Activated CD8-positive, alpha-beta memory T cell treated with anti-CD3 and anti-CD28 coated beads, Interleukin-2, amount 50 U/mL, for 24 hours (primary cell): ENCODE measurements around the gene CEP78.
A peak's percentile ranks its signal among the peaks of the same experiment; 100 is the strongest.
"Not testable (repeated sequence)": the region's sequence is repeated elsewhere in the genome, so short reads cannot be mapped to it uniquely, and the experiment has no call there.

Source experiments
- DNase-seq: peaks from one replicate; pipeline ENCODE4 v3.0.0-alpha.2; 2020; ENCODE audit errors: extremely low read depth

Gene CEP78, protein sequence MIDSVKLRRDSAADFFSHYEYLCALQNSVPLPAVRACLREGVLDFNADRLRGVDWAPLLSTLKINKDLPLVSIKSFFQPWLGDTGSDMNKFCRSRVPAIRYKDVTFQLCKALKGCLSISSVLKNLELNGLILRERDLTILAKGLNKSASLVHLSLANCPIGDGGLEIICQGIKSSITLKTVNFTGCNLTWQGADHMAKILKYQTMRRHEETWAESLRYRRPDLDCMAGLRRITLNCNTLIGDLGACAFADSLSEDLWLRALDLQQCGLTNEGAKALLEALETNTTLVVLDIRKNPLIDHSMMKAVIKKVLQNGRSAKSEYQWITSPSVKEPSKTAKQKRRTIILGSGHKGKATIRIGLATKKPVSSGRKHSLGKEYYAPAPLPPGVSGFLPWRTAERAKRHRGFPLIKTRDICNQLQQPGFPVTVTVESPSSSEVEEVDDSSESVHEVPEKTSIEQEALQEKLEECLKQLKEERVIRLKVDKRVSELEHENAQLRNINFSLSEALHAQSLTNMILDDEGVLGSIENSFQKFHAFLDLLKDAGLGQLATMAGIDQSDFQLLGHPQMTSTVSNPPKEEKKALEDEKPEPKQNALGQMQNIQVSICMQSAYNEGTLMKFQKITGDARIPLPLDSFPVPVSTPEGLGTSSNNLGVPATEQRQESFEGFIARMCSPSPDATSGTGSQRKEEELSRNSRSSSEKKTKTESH

DNA sequence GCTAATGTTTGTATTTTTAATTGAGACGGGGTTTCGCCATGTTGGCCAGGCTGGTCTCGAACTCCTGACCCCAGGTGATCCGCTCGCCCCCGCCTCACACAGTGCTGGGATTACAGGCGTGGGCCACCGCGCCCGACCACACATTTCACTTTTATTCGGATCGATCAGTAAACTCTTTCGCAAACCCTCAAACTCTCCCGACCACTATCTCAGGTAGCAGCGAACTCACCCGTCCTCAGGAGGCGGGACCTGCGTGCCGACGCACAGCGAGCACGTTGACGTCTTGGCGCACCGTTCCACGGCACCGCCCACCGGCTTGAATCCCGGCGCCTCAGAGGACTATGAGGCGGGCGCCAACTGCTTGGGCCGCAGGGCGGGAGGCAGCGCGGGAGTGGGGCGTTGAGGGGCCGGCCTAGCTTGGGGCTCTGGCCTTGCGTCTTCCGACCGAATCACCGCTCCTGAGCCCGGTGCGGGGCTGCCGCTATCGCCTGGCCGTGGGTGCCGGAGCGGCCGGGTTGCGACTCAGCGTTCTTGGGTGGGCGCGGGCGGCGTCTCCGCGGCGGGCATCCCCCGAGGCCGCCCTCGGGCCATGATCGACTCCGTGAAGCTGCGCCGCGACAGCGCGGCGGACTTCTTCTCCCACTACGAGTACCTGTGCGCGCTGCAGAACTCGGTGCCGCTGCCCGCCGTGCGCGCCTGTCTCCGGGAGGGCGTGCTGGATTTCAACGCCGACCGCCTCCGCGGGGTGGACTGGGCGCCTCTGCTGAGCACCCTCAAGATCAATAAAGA, at the start of gene CEP78:
TSS of gene CEP78 (plus strand) at position 314 of the 789 bp plus-strand sequence. CDS start at position 590, 276 bp downstream.
- peak; percentile 62 for DNase-seq

DNA sequence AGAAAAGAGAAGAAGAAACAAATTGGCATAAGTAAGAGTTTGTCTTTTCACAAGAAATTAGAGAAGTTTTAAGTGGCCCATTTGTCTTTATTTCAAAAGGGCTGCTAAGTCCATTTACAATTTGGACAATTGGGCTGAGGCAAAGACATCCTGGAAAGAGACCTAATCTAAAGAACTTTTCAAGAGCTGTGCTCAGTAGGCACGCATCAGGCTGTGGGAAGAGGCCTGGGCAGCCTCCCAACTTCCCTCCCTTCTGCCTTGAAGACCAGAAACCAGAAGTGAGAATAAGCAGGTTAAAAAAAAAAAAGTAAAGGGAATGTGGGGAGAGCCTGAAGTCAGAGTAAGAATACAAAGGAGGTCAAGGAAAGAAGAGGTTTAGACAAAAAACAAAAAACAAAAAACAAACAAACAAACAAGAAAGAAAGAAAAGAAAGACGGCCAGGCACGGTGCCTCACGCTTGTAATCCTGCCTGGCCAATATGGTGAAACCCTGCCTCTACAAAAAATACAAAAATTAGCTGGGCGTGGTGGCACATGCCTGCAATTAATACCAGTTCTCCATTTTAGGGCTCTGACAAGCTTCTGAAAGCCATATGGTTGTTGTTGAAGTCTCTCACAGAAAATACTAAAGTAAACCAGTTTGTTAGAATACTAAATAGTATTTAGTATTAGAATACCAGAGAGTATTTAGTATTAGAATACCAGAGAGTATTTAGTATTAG, 48.0 kb upstream of the CEP78 start:
- DNase-seq = no peak

DNA sequence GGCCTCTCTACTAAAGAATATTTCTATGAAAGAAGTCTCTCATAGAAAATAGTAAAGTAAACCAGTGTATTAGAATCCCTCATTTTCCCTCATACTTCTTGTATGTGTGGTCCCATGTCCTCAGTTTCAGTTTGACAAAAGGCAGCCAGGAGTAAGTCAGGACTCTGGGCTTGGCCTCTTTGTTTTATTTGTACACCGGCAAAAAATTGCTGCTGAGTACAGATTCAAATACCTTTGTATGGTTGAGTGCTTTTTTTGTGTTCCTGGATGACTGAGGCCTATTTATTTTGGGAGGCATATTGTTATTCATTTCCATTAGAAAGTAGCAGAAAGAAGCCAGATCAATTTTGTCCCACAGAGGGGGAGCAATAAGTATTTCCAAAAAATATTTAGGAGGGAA, 47.3 kb upstream of the CEP78 start:
- DNase-seq = no peak

DNA sequence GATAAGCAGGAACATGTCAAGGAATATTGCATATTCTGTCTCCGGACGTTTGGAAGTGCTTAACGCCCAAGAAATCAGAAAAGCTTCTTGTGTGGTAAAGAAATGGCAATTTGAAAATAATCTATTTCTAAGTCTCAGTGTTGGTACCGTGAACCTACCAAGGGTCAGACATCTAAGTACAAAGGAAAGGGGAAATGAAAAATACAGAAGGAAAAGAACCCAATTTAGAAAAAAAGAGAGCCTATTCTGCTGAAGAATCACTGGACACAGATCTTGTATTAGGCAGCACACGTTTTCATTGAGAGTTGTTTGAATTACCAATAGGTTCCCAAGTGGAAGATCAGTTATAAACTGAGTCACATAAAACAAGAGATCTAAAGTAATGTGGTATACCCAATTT, 46.9 kb upstream of the CEP78 start:
- DNase-seq = no peak

DNA sequence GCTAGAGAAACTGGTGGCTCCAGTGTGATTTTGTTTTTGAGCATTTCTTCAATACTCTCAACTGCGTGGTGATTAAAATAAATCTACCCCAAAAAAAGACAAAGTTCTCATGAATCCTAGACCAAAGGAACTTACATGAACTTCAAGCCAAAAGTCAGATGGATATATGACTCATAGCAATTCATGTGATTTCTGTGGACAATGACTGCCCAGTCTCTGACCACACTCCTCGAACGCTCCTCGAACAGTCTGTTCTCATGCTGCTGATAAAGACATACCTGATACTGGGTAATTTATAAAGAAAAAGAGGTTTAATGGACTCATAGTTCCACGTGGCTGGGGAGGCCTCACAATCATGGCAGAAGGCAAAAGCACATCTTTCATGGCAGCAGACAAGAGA, 46.4 kb upstream of the CEP78 start:
- DNase-seq = no peak

DNA sequence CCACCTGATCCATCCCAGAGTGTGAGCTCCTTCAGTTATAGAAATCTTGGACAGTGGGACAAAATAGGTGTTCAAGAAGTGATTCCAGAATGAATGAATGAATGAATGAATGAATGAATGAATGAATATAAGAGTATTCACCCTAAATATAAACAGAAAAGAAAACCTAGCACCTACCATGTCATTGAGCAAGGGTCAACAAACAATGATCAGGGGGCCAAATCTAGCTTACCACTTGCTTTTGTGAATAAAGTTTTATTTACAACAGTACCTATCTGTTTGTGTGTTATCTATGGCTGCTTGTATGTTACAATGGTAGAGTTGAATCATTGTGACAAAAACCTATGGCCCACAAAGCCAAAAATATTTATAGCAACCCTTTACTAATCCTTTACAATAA, 43.9 kb upstream of the CEP78 start:
- no peak for DNase-seq

DNA sequence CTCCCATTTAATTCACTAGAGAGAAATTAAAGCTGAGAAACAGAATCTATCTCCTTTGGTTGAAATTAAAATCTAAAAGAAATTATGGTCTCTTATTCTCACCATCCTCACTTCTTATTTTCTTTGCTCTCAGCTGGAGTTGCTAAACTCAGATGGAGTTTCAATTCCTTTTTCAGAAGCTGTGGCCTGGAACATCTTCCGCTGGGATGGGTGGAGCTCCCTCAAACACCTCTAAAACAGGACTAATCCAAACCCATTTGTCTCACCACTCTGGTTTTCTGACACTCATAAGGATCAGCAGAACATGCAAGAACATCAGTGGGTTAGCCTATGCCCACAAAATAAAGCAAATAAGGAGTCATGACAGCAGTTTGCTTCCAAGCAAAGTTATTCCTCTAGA, 39.6 kb upstream of the CEP78 start:
- no peak for DNase-seq

DNA sequence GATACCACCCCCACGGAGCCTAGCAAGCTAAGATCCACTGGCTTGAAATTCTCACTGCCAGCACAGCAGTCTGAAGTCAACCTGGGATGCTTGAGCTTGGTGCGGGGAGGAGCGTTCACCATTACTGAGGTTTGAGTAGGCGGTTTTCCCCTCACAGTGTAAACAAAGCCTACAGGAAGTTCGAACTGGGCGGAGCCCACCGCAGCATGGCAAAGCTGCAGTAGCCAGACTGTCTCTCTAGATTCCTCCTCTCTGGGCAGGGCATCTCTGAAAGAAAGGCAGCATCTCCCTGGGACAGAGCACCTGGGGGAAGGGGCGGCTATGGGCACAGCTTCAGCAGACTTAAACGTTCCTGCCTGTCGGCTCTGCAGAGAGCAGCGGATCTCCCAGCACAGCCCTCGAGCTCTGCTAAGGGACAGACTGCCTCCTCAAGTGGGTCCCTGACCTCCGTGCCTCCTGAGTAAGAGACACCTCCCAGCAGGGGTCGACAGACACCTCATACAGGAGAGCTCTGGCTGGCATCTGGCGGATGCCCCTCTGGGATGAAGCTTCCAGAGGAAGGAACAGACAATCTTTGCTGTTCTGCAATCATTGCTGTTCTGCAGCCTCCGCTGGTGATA, 34.6 kb upstream of the CEP78 start:
- peak; percentile 14 for DNase-seq

DNA sequence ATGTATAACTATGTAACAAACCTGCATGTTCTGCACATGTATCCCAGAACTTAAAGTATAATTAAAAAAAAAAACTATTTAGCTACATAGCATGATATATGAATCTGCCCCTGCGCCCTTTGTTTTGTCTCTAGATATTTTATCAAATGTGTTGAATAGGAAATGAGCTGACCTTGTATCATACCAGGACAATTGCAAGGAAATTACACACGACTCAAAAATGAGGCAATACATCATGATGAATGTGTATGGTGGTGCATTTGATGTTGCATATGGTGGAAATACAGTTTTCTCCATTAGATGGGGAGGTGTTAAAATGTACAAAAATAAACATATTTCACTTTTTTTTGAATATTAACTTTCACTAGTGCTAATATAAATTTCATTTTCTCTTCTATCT, 28.6 kb upstream of the CEP78 start:
- no peak for DNase-seq

DNA sequence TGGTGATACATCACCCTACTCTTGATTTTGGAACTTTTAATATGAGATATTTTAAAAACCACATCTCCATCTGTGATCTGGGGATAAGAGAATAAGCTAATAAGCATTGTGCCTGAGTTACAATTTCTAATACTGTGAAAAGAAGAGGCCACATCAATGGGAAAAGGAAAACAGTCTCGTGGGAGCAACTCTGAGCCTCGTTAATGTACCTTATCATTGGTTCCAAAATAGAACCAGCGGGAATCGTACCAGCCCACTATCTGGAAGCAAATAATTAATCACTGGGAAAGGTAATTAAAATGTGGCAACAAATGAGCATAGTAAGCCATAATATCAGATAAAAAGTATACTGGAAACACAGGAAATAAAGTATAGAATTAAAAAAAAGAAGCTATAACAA, 28.0 kb upstream of the CEP78 start:
- no peak for DNase-seq

DNA sequence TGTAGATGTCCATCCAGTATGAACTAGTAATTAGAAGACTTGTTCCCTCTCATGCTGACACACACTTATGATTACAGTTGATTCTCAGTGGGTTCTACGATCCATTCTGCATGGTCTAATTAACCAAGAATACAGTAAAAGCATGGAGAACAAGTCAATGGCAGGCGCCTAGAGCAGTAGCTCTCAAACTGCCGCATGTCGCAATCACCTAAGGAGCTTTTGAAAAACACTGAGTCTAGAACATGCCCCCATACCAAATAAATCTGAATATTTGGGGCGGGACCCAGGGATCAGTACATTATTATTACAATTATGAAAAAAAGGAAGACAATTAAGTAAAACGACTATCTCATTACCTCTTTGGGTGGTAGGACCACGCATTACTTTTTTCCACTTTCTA, 26.7 kb upstream of the CEP78 start:
- DNase-seq = no peak

DNA sequence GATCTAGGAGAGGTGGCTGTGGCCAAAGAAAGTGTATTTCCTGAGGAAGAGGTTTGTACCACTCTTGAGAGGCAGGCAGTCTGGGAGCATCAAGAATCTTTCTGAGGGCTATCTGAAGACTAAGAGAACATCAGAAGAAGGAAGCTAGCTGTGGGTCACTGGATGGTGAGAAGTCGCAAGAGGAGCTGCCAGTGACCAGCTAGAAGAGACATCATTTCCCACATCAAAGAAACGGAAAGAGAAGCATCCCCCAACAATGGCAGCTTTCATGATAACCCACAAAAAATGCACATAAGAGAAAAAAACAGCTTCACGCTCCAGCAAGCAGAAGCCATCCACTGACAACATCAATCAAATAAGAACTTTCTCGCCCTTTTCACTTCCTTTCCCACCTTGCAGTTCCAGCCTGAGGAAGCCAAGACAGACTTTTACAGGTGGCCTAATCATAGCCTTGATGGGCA, 25.0 kb upstream of the CEP78 start:
- DNase-seq = no peak

DNA sequence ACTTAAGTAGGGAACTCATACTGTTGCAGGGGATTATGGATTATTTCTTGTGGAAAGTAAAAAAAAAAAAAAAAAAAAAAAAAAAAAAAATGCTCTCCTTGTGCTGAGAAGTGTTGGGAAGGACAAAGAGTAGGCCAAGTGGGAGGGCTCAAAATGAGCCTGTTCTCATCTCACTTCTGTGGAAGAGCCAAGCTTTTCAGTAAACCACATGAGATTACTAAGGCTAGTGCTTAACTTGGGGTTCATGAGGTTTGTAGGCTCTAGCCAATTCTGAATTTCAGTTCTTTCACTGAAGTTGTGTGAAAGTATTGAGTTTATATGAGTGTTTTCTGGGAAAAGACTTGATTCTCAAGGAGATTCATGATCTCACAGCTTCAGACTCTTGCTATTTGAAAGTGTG, 23.0 kb upstream of the CEP78 start:
- no peak for DNase-seq

DNA sequence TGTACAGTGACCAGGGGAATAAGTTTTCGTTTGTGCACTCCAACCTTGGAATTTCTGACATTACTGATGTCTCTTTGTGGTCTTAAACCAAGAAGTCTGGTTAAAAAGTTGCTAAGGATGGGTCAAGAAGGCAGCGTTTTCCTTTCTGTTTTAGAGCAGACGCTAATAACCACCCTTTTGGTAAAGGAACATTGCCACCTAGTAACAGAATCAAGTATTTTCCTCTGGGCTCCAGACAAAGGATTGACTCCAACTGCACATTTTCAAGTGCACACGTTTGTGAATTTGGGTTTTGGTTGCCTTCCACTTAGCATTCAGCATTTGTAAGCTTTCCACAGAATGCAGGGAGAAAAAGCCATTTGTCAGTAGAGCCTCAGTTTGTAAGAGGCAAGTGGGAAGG, 22.2 kb upstream of the CEP78 start:
- no peak for DNase-seq

DNA sequence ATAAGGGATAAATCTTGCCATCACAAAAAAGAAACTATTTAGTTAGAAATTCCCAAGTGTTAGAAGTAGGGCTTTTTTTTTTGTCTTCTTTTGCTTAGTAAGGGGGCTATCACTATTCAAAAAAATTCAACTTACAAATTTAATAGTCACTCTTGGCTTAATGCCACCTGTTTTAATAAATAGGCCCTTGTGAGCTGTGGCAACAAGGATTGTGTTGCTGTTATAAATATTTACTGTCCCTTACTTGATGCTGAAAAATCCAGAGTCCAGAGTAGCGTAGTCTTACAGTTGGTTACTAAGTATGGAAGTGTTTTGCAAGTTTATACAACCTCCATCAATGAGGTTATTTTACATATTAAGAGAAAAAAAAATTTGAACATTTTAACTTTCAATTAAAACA, 21.4 kb upstream of the CEP78 start:
- no peak for DNase-seq

DNA sequence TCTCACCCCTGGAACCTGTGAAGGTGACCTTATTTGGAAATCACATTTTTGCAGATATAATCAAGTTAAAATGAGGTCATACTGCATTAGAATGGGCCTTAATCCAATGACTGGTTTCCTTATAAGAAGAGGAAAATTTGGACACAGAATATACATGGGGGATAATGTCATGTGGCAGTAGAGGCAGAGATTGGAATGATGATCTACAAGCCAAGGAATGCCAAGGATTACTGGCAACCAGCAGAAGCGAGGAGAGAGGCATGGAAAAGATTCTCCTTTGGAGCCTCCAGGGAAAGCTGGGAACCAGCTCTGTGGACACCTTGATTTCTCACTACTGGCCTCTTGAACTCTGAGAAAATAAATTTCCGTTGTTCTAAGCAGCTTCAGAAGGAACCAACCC, 20.2 kb upstream of the CEP78 start:
- DNase-seq = no peak

DNA sequence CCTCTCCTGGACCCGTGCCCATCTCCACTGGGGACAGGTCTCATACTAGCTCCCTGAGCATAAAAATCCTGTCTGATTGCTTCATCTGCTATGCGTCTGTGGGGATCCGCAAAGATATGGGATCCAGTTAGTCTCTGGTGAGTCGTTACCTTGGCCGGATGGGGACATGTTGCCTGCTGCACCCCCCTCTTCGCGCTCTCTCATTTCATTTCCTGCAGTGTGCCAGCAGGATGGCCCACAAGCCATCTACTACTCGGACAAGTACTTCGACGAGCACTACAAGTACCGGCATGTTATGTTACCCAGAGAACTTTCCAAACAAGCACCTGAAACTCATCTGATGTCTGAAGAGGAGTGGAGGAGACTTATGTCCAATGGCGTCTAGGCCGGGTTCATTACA, 17.0 kb upstream of the CEP78 start:
- no peak for DNase-seq

DNA sequence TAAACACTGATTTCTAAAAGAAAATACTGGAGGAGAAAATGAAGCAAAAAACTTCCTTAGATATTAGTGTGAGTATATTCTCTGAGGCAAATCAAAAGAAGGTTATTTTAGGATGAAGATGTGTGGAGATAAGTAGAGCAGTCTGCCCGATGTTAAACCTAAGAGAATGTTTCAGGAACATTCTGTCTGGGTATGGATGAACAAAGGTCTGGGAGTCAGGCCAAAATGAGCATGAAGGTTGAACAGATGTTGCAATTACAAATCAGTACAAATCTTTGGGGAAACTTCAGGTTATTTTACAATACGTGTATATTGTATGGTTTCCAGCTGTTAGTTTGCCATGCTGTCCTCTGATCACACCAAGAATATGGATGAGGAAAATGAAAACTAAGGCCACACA, 14.4 kb upstream of the CEP78 start:
- no peak for DNase-seq

DNA sequence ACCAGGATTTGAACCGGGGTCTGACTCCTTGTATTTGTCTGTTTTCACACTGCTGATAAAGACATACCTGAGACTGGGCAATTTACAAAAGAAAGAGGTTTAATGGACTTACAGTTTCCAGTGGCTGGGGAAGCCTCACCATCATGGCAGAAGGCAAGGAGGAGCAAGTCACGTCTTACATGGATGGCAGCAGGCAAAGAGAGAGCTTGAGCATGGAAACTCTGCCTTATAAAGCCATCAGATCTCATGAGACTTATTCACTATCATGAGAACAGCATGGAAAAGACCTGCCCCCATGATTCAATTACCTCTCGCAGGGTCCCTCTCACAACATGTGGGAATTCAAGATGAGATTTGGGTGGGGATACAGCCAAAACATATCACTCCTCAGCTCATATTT, 14.0 kb upstream of the CEP78 start:
- DNase-seq = not testable (repeated sequence)

DNA sequence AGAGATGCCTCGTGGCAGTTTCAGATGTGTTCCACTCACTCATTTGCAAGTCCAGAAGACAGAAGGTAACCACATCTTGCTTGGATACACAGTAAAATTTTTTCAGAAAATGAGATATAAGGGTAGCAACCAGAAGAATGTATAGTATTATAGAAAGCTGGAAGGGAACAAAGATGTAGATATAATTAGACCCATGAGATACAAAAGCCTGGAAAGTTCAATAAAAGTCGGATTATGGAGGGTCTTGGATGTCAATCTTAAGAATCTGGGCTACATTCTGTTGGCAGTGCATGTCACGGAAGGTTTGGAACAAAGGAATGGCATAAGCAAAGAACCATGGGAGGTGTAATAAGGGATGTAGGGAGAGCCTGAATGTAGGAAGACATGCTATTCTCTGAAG, 5.1 kb upstream of the CEP78 start:
- no peak for DNase-seq

DNA sequence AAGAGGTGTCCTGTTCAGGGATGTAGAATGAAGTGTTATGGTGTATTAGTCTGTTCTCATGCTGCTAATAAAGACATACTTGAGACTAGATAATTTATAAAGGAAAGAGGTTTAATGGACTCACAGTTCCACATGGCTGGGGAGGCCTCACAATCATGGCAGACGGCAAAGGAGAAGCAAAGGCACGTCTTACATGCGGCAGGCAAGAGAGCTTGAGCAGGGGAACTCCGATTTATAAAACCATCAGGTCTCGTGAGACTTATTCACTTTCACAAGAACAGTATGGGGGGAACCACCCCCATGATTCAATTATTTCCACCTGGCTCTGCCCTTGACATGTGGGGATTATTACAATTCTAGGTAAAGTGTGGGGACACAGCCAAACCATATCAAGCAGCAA, 3.4 kb upstream of the CEP78 start:
- DNase-seq = not testable (repeated sequence)
